GM12878 (cell line): ENCODE results near the gene MMP7.

Experiments used
- CHD2 ChIP-seq: IDR thresholded peaks from 2 replicates; pipeline ENCODE4 v1.6.1; 2011; ENCODE audit warnings: low read depth, low read length, improper control_type of control experiment, borderline replicate concordance
- POLR2AphosphoS5 ChIP-seq: IDR thresholded peaks from 2 replicates; pipeline ENCODE4 v1.6.1; 2011; ENCODE audit warnings: mild to moderate bottlenecking, low read length, inconsistent platforms
- SUZ12 ChIP-seq: fragments of 200-600 bp; sonication (generic); IDR thresholded peaks from one replicate; pipeline ENCODE4 v1.6.1; 2018; ENCODE audit warnings: antibody characterized with exemption, mild to moderate bottlenecking; ENCODE audit not compliant: unreplicated experiment
- TAF1 ChIP-seq: IDR thresholded peaks from 2 replicates; pipeline ENCODE4 v1.6.1; 2011; ENCODE audit warnings: mild to moderate bottlenecking, low read depth, low read length, borderline replicate concordance
- TARDBP ChIP-seq: IDR thresholded peaks from 2 replicates; pipeline ENCODE4 v1.6.1; 2016; ENCODE audit warnings: borderline replicate concordance
- ZNF274 ChIP-seq: IDR thresholded peaks from one replicate; pipeline ENCODE4 v1.8.0; 2011; ENCODE audit not compliant: insufficient read length, insufficient read depth
- TF ChIP-seq, protein P1 (sequence below): IDR thresholded peaks from 2 replicates; pipeline ENCODE4 v1.6.1; 2012; ENCODE audit warnings: low read depth, low read length, improper control_type of control experiment
- TF ChIP-seq, protein P2 (sequence below), 3 experiments: IDR thresholded peaks in 2 of 3; conservative IDR thresholded peaks in 1 of 3; 2 replicates each; pipeline ENCODE4 v1.5.1; 2011; ENCODE audit warnings: low read depth in 3 of 3, low read length in 3 of 3, mild to moderate bottlenecking in 3 of 3, control low read depth in 2 of 3, moderate library complexity in 2 of 3, inconsistent platforms in 1 of 3, mixed read lengths in 1 of 3; ENCODE audit not compliant: control insufficient read depth in 2 of 3, insufficient read depth in 1 of 3; ENCODE audit errors: extremely low read depth in 1 of 3
- TF ChIP-seq, protein P3 (sequence below): fragments of 450-650 bp; IDR thresholded peaks from 2 replicates; pipeline ENCODE4 v1.6.1; 2017; ENCODE audit warnings: mild to moderate bottlenecking, low read depth, inconsistent platforms; ENCODE audit not compliant: poor library complexity, severe bottlenecking

DNA sequence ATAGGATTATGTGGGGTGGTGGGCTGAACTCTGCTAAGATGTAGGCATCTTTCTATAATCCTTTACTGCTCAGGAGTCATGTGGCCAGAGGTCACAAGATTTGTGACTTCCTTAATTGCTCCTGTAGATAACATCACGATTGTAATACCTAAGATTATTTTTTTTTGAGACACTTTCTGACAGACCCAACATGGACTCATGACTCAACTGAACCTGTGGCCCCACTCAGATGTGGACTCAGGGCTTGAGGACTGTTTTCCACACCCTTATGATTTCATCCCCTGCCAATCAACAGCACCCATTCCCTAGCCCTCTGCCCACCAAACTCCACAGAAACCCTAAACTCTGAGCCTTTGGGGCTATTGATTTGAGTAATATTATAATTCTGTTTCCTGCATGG lies 35.6 kb upstream of the MMP7 start:
- TF ChIP-seq, protein P1, sequence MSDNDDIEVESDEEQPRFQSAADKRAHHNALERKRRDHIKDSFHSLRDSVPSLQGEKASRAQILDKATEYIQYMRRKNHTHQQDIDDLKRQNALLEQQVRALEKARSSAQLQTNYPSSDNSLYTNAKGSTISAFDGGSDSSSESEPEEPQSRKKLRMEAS, result no peak
- no peak for TF ChIP-seq TARDBP
- no peak for TF ChIP-seq ZNF274
- TF ChIP-seq, protein P2, sequence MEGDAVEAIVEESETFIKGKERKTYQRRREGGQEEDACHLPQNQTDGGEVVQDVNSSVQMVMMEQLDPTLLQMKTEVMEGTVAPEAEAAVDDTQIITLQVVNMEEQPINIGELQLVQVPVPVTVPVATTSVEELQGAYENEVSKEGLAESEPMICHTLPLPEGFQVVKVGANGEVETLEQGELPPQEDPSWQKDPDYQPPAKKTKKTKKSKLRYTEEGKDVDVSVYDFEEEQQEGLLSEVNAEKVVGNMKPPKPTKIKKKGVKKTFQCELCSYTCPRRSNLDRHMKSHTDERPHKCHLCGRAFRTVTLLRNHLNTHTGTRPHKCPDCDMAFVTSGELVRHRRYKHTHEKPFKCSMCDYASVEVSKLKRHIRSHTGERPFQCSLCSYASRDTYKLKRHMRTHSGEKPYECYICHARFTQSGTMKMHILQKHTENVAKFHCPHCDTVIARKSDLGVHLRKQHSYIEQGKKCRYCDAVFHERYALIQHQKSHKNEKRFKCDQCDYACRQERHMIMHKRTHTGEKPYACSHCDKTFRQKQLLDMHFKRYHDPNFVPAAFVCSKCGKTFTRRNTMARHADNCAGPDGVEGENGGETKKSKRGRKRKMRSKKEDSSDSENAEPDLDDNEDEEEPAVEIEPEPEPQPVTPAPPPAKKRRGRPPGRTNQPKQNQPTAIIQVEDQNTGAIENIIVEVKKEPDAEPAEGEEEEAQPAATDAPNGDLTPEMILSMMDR (IDR thresholded peaks at IDR 0.05 in 2 of 3, conservative IDR thresholded peaks at IDR 0.05 in 1 of 3; ENCODE audit: control insufficient read depth in 2 of 3, extremely low read depth in 1 of 3, insufficient read depth in 1 of 3, low read depth in 3 of 3, low read length in 3 of 3), result no peak
- no peak for TF ChIP-seq CHD2
- no peak for TF ChIP-seq SUZ12
- TF ChIP-seq TAF1, result no peak
- TF ChIP-seq, protein P3, sequence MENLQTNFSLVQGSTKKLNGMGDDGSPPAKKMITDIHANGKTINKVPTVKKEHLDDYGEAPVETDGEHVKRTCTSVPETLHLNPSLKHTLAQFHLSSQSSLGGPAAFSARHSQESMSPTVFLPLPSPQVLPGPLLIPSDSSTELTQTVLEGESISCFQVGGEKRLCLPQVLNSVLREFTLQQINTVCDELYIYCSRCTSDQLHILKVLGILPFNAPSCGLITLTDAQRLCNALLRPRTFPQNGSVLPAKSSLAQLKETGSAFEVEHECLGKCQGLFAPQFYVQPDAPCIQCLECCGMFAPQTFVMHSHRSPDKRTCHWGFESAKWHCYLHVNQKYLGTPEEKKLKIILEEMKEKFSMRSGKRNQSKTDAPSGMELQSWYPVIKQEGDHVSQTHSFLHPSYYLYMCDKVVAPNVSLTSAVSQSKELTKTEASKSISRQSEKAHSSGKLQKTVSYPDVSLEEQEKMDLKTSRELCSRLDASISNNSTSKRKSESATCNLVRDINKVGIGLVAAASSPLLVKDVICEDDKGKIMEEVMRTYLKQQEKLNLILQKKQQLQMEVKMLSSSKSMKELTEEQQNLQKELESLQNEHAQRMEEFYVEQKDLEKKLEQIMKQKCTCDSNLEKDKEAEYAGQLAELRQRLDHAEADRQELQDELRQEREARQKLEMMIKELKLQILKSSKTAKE, result no peak
- no peak for TF ChIP-seq POLR2AphosphoS5
